GOT3 (cell line): ENCODE measurements around the gene UCP2.

ENCODE experiments used
- DNase-seq: peaks from one replicate; lab custom pipeline; 2025; ENCODE audit warnings: mixed read lengths; lab: John Stamatoyannopoulos, UW

Gene UCP2

GRCh38 chr11:73982595-73982989, at the start of gene UCP2:
Gene UCP2, minus strand, starts transcription at chr11:73982843. Its CDS starts 4,465 bp downstream, at chr11:73978378.
- peak; percentile 61 for DNase-seq

GRCh38 chr11:74030723-74031676, 48.4 kb upstream of the UCP2 start:
- DNase-seq = no peak

GRCh38 chr11:74025467-74026166, 43.0 kb upstream of the UCP2 start:
- no peak for DNase-seq

- no peak for DNase-seq
Measured at GRCh38 chr11:74024261-74025029, 41.8 kb upstream of the UCP2 start.

- no peak for DNase-seq
Measured at GRCh38 chr11:74023276-74023675, 40.6 kb upstream of the UCP2 start.

- DNase-seq = no peak
Measured at GRCh38 chr11:74022546-74022945, 39.9 kb upstream of the UCP2 start.

- DNase-seq = no peak
Measured at GRCh38 chr11:74021998-74022397, 39.4 kb upstream of the UCP2 start.

GRCh38 chr11:74020539-74020938, 37.9 kb upstream of the UCP2 start:
- DNase-seq = no peak

- no peak for DNase-seq
Measured at GRCh38 chr11:74019860-74020259, 37.2 kb upstream of the UCP2 start.

- no peak for DNase-seq
Measured at GRCh38 chr11:74019104-74019738, 36.6 kb upstream of the UCP2 start.

- DNase-seq = peak; percentile 53
Measured at GRCh38 chr11:74018331-74019005, 35.8 kb upstream of the UCP2 start.

- DNase-seq = no peak
Measured at GRCh38 chr11:74017631-74018030, 35.0 kb upstream of the UCP2 start.

GRCh38 chr11:74015919-74016684, 33.5 kb upstream of the UCP2 start:
- DNase-seq = no peak

GRCh38 chr11:74014880-74015279, 32.2 kb upstream of the UCP2 start:
- DNase-seq = no peak

GRCh38 chr11:74013141-74013540, 30.5 kb upstream of the UCP2 start:
- no peak for DNase-seq

GRCh38 chr11:74012074-74012809, 29.6 kb upstream of the UCP2 start:
- no peak for DNase-seq

- DNase-seq = no peak
Measured at GRCh38 chr11:74011360-74012073, 28.9 kb upstream of the UCP2 start.

GRCh38 chr11:74010306-74011300, 28.0 kb upstream of the UCP2 start:
- no peak for DNase-seq
